Brain microvascular endothelial cell (primary cell): Measurements from ENCODE around the gene SLC22A23.
"Not testable (repeated sequence)": the region's sequence is repeated elsewhere in the genome, so short reads cannot be mapped to it uniquely, and the experiment has no call there.

Source experiments
- DNase-seq: peaks from one replicate; pipeline ENCODE4 v3.0.0-alpha.2; 2020
- H3K27ac ChIP-seq: fragments of 250-450 bp; sonication (Bioruptor Pico); 2 replicates; pipeline ENCODE4 v1.5.1; 2020; ENCODE audit warnings: mild to moderate bottlenecking, moderate library complexity
- H3K27me3 ChIP-seq: fragments of 250-450 bp; sonication (Bioruptor Pico); replicated peaks from 2 replicates; pipeline ENCODE4 v1.5.1; 2020; ENCODE audit warnings: mild to moderate bottlenecking
- H3K36me3 ChIP-seq: fragments of 250-450 bp; sonication (Bioruptor Pico); replicated peaks from 2 replicates; pipeline ENCODE4 v1.5.1; 2020; ENCODE audit warnings: mild to moderate bottlenecking
- H3K4me3 ChIP-seq: 2 replicates; pipeline ENCODE4 v1.5.1; 2011; ENCODE audit warnings: low read depth, mild to moderate bottlenecking, control low read depth, low read length, moderate library complexity
- CTCF ChIP-seq: IDR thresholded peaks from 2 replicates; pipeline ENCODE4 v1.5.1; 2011; ENCODE audit warnings: low read depth, mild to moderate bottlenecking, moderate library complexity, low read length, control low read depth, inconsistent platforms; ENCODE audit errors: missing control alignments
- in situ Hi-C: cut with HindIII; loops from 2 replicates; pipeline ENCODE4 v1.10.0; 2017; ENCODE audit warnings: low sequenced_read_pairs, low pct_ligation_motif_present

Gene SLC22A23

DNA sequence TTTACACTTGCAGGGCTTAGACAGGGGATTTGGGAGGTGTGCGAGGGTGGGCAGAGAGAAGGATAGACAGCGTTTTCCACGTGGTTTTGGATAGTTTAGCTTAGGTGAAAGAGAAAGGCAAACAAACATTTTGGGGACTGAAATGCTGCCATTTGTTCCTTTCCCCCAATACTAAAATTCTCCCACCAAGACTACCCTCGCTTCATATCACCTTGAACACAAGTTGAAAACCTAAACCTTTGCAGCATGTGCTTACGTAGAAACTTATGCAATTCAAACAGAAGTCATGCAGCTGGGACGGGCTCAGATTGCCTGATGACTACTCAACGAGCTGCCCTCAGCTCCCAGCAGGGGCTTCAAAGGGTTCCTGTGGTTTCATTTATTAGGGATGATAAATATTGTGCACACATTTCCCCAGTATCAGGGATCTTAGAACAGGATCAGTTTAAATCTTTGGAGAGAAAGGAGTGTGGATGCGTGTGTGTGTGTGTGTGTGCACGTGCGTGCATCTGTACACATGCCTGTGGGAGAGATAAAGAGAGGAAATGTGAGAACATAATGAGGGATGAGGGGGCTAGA, 77.3 kb downstream of the SLC22A23 start:
- Histone ChIP-seq H3K27me3 (no peaks in the 10 kb centered on the region), H3K4me3 (no peak overlapping the region), H3K36me3 (no peaks in the 10 kb centered on the region), H3K27ac (no peak overlapping the region)
- no peak for TF ChIP-seq CTCF
- peak; percentile 51 for DNase-seq
- in situ Hi-C loops = no loop called here

DNA sequence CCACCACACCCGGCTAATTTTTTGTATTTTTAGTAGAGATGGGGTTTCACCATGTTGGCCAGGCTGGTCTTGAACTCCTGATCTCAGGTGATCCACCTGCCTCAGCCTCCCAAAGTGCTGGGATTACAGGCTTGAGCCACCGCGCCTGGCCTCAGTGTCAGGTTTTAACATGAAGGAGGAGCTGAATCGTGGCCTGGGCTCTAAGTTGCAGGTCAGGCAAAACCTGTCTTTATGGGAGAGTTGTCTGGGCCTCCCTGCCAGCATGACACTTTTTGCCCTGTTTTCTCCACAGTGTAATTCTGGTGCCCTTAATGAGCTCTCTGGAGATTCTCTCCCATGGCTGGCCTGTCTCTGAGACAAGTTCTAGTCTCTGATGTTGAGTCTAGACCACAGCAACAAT, 78.0 kb downstream of the SLC22A23 start:
- in situ Hi-C loops, DNase-seq, H3K27ac ChIP-seq, H3K4me3 ChIP-seq, H3K27me3 ChIP-seq, H3K36me3 ChIP-seq: not testable (repeated sequence)

GRCh38 chr6:3378398-3378782, 78.5 kb downstream of the SLC22A23 start:
- H3K27ac ChIP-seq, H3K36me3 ChIP-seq, in situ Hi-C loops, H3K27me3 ChIP-seq, H3K4me3 ChIP-seq, DNase-seq: not testable (repeated sequence)

GRCh38 chr6:3377536-3378397, 79.1 kb downstream of the SLC22A23 start:
- Histone ChIP-seq H3K36me3 (no peaks in the 10 kb centered on the region), H3K4me3 (no peak overlapping the region), H3K27me3 (no peaks in the 10 kb centered on the region), H3K27ac (no peak overlapping the region)
- DNase-seq = no peak
- in situ Hi-C loops = no loop called here
- no peak for TF ChIP-seq CTCF

GRCh38 chr6:3376893-3377535, 79.8 kb downstream of the SLC22A23 start:
- no peak overlapping the region for H3K4me3 ChIP-seq
- DNase-seq = no peak
- in situ Hi-C loops = no loop called here
- no peak overlapping the region for H3K27ac ChIP-seq
- TF ChIP-seq CTCF = no peak
- H3K36me3 ChIP-seq = no peaks in the 10 kb centered on the region
- no peaks in the 10 kb centered on the region for H3K27me3 ChIP-seq

DNA sequence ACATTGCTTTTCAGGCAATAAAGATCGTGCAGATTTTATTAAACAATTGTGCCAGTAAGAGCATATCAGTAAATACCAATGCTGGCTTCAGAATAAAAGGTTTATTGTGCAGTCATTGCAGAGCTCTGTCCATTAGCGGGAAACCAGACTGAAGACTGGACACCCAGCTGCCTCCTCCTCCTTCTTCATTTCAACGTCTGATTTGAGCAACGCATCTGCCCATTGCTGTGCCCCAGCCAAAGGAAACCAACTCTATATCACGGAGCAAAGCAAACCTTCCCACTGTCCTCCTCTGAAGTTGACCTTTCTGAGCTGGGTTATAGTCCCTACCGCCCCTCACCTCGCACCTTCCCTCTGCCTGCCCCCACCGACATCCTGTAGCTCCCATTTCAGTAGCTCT, 80.8 kb downstream of the SLC22A23 start:
- no peaks in the 10 kb centered on the region for H3K27me3 ChIP-seq
- no peak for DNase-seq
- H3K36me3 ChIP-seq = no peaks in the 10 kb centered on the region
- in situ Hi-C loops = no loop called here
- H3K4me3 ChIP-seq = no peak overlapping the region
- no peak overlapping the region for H3K27ac ChIP-seq
- no peak for TF ChIP-seq CTCF
